ENCODE results near the gene ANP32B. TPM values are rescaled to one million over a fixed set of nuclear protein-coding genes. Genes with fewer than 3 reads are reported as not detected.
"Not testable (repeated sequence)": the region's sequence is repeated elsewhere in the genome, so short reads cannot be mapped to it uniquely, and the experiment has no call there.

ANP32B gene
- total RNA-seq, 1 donor from 2014 or later, result 14.2 TPM

GRCh38 chr9:97963232-97963631 is 19.9 kb upstream of the ANP32B start:
- DNase-seq (ENCODE audit: low spot score), result no peak

GRCh38 chr9:97964901-97965300 is 18.2 kb upstream of the ANP32B start:
- DNase-seq (ENCODE audit: low spot score), result no peak

- DNase-seq (ENCODE audit: low spot score), result no peak
These were observed 16.6 kb upstream of the ANP32B start for GRCh38 chr9:97966493-97966892.

- no peak for DNase-seq (ENCODE audit: low spot score)
These were observed 14.1 kb upstream of the ANP32B start for GRCh38 chr9:97969014-97969413.

- no peak for DNase-seq (ENCODE audit: low spot score)
These were observed 13.0 kb upstream of the ANP32B start for GRCh38 chr9:97970165-97970564.

- DNase-seq (ENCODE audit: low spot score), result no peak
These were observed 10.4 kb upstream of the ANP32B start for GRCh38 chr9:97972753-97973152.

- DNase-seq (ENCODE audit: low spot score), result no peak
These were observed 7.8 kb upstream of the ANP32B start for GRCh38 chr9:97975376-97975775.

- DNase-seq (ENCODE audit: low spot score), result not testable (repeated sequence)
These were observed 6.5 kb upstream of the ANP32B start for GRCh38 chr9:97976633-97977032.

GRCh38 chr9:97978371-97979130 is 4.6 kb upstream of the ANP32B start:
- DNase-seq (ENCODE audit: low spot score), result no peak

- no peak for DNase-seq (ENCODE audit: low spot score)
These were observed 3.2 kb upstream of the ANP32B start for GRCh38 chr9:97979788-97980478.

- DNase-seq (ENCODE audit: low spot score), result peak; percentile 18
These were observed 2.7 kb upstream of the ANP32B start for GRCh38 chr9:97980479-97980803.

- peak; percentile 22 for DNase-seq (ENCODE audit: low spot score)
These were observed 2.0 kb upstream of the ANP32B start for GRCh38 chr9:97980918-97981845.

- no peak for DNase-seq (ENCODE audit: low spot score)
These were observed 1.1 kb upstream of the ANP32B start for GRCh38 chr9:97981846-97982682.

GRCh38 chr9:97983589-97984187 is 547 bp downstream of the ANP32B start:
- DNase-seq (ENCODE audit: low spot score), result peak; percentile 77

- peak; percentile 76 for DNase-seq (ENCODE audit: low spot score)
These were observed 1.3 kb downstream of the ANP32B start for GRCh38 chr9:97984188-97985057.

- peak; percentile 12 for DNase-seq (ENCODE audit: low spot score)
These were observed 2.1 kb downstream of the ANP32B start for GRCh38 chr9:97985058-97985861.

GRCh38 chr9:97987487-97987886 is 4.3 kb downstream of the ANP32B start:
- no peak for DNase-seq (ENCODE audit: low spot score)

GRCh38 chr9:97990259-97990658 is 7.1 kb downstream of the ANP32B start:
- DNase-seq (ENCODE audit: low spot score), result peak; percentile 60

- no peak for DNase-seq (ENCODE audit: low spot score)
These were observed 8.7 kb downstream of the ANP32B start for GRCh38 chr9:97991818-97992217.

Measured in umbilical cord (tissue), 2 donors.